ENCODE results near the gene SLAMF8.

Gene SLAMF8

DNA sequence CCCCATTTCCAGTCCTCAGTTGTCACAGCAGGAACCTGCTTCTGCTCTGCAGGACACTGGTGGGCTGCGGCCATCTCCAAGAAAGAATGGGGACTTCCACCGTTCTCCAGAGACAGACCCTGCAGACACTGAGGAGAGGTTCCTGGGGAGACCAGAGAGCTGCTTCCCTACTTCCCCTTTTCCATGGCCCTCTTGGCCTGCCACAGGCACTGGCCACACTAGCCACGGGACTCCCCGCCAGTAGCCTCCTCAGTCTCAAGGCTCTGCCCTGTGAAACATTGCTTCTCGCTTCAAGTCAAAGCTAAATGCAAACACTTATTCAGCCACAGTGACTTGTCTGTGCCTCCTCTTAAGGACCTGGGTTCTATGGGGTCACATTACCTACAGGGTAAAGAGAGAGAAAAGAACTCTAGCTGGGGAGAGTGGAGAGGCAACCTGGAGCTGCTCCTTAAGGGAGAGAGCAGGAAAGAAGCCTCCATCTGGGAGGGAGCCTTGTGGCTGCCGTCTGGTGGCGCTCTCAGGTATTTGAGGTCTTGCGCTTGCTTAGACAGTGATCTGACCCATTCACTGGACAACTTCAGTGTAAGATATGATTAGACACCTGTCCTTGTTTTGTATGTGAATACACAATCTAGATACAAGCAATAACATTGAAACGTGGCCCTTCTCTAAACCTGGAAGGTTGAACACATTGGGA, 5.4 kb upstream of the SLAMF8 start:
- DNase-seq (ENCODE audit: low read depth), result no peak

- DNase-seq (ENCODE audit: low read depth), result no peak
These were observed 3.3 kb upstream of the SLAMF8 start for GRCh38 chr1:159823406-159823805.

DNA sequence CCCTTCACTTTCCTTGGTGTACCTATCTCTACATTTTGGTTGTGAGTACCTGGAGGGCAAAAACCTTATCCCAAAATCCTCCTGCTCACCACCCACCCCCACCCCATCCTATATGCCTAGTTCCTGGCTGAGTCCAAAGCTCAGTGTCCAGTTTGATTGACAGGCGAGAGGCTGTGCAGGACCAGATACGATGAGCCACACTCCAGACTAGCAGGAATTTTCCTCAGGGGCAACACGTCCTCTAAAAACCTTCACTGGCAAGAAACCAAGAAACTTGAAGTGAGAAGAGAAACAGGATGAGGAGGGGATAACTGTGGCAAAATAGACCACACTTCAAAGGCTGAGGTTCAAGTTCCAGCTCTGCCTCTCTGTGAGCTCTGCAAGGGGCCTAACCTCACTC, 1.1 kb upstream of the SLAMF8 start:
- DNase-seq (ENCODE audit: low read depth), result no peak

GRCh38 chr1:159827102-159827490, 423 bp downstream of the SLAMF8 start:
- DNase-seq (ENCODE audit: low read depth), result no peak

DNA sequence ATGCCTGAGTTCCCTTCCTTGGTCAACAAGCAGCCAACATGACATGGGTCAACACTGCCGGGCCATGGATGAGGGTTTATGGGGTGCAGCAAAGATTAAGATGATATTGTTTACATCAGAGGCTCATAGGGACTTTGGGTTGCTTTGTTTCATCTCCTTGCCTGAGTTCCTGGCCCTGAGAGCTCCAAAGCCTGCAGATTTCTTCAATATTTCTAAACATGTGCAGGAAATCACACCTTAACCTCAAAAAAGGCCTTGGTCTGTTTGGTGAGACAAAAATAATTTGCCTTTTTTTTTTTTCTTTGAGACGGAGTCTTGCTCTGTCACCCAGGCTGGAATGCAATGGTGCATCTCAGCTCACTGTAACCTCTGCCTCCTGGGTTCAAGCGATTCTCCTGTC, 876 bp downstream of the SLAMF8 start:
- DNase-seq (ENCODE audit: low read depth), result no peak

GRCh38 chr1:159828176-159828575, 1.5 kb downstream of the SLAMF8 start:
- no peak for DNase-seq (ENCODE audit: low read depth)

GRCh38 chr1:159828581-159829272, 2.1 kb downstream of the SLAMF8 start:
- no peak for DNase-seq (ENCODE audit: low read depth)

DNA sequence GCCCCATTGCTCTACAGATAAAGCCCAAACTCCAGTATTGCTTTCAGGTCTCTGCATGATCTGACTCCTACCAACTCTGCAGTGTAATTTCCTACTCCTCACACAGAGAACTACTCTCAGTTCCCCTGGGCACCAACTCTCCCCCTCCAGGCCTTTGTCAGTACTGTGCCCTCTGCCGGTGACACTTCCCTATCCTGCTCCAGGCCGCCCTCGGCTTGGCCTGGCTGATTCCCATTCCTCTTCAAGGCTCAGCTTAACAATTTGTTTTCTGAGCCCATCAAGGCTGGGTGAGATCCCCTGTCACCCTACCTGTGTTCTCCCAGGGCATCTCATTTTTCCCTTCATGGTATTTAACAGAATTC, 2.6 kb downstream of the SLAMF8 start:
- DNase-seq (ENCODE audit: low read depth), result no peak

GRCh38 chr1:159829822-159830465, 3.3 kb downstream of the SLAMF8 start:
- DNase-seq (ENCODE audit: low read depth), result no peak

DNA sequence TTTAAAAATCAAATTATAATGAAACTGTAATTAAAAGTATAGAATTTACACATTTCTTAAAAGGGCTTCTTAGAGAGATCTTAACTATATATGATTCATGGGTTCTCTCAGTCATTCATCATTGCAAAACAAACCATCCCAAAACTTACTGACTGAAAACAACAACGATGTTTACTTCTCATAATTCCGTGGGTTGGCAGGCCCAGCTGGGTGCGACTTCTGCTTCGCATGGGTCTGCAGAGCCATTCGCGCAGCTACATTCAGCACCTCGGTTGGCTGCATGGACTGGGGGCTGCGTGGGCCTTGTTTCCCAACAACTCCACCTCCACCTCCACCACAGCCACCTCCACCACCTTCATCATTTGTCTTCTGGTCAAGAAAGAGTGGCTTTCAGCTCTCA, 4.0 kb downstream of the SLAMF8 start:
- DNase-seq (ENCODE audit: low read depth), result no peak

- DNase-seq (ENCODE audit: low read depth), result no peak
These were observed 4.9 kb downstream of the SLAMF8 start for GRCh38 chr1:159831412-159832141.

GRCh38 chr1:159832309-159832708, 5.6 kb downstream of the SLAMF8 start:
- no peak for DNase-seq (ENCODE audit: low read depth)

GRCh38 chr1:159835356-159835755, 8.7 kb downstream of the SLAMF8 start:
- no peak for DNase-seq (ENCODE audit: low read depth)

DNA sequence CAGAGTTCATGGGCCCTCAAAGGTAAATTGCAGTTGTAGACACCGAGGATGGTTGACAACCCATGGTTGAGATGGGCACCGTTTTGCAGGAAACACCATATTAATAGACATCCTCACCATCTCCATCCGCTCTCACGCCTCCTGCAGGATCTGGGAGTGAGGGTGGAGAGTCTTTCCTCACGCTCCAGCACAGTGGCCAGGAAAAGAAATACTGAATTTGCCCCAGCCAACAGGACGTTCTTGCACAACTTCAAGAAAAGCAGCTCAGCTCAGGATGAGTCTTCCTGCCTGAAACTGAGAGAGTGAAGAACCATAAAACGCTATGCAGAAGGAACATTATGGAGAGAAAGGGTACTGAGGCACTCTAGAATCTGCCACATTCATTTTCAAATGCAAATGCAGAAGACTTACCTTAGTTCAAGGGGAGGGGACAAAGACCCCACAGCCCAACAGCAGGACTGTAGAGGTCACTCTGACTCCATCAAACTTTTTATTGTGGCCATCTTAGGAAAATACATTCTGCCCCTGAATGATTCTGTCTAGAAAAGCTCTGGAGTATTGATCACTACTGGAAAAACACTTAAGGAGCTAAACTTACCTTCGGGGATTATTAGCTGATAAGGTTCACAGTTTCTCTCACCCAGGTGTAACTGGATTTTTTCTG, 9.3 kb downstream of the SLAMF8 start:
- no peak for DNase-seq (ENCODE audit: low read depth)

DNA sequence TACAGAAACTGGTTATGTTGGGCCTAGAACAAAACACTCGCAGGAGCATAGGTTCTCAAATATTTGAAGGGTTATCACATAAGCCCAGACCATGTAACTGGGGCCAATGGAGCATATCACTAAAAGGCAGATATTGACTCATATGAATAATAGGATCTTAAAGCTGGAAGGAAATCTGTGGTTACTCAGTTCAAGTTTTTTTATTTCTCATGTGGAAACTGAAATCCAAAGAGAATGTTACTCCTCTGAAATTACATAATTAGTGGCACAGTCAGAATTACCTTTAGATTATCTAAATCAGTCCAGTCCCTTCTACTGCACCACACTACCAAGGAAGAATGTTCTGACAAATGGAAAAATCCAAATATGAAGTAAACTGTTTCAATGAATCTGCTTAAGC, 12.0 kb downstream of the SLAMF8 start:
- DNase-seq (ENCODE audit: low read depth), result no peak

GRCh38 chr1:159839116-159839849, 12.6 kb downstream of the SLAMF8 start:
- DNase-seq (ENCODE audit: low read depth), result no peak

- no peak for DNase-seq (ENCODE audit: low read depth)
These were observed 15.1 kb downstream of the SLAMF8 start for GRCh38 chr1:159841749-159842148.

GRCh38 chr1:159843459-159843858, 16.8 kb downstream of the SLAMF8 start:
- DNase-seq (ENCODE audit: low read depth), result no peak

DNA sequence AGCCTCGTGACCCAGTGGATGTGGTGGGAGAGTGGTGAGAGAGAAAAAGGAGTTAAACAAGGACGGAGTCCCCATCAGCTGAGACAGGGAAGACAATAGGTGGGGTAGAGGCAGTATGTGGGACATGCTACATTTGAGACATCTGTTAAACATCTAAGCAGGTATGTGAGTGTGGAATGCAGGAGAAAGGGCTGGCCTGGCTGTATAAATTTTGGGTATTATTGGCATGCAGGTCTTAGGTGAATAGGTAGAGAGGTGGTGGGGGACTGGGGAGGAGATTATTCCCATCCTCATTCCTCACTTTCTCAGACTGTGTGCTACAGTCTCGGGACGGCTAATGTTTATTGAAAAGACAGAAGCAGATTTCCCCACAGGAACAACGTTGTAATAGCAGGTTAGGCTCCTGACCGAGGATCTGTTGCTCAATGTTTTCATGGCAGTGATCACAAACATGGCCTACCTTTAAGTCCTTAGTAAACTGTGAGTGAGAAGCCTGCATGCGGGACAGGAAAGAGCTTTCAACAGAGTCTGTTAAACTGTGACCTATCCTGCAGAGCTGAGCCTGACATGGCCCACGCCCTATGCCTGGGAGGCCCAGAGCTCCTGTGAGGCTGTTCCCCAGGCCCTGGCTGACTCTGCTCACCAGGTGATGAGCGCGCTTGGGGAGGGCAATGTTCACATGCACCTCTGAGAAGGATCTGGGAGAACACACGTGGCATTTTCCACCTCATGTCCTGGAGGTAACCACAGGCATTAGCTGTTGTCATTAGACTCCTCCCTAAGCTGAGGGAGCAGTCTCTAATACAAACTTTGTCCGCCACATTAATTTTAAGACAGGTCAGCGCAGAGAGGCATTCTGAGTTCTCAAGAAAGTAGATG, 19.3 kb downstream of the SLAMF8 start:
- no peak for DNase-seq (ENCODE audit: low read depth)

DNA sequence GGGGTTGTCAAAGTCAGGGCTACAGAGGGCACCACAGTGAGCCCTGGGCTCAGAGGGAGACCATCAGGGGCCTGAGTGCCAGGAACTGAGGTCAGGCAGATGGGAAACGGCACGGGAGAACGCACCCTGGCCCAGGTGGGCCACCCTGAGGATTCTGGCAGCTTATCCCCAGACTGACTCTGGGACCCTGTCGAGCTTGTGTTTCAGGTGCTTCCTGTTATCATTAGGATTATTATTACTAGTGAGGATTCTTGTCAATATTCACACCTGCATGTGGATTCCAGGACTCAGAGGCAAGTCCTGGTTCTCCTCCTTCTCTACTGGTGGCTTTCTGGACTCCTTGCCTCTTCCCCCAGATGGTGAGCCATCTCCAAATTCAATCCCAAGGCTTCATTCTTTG, 20.6 kb downstream of the SLAMF8 start:
- no peak for DNase-seq (ENCODE audit: low read depth)

DNA sequence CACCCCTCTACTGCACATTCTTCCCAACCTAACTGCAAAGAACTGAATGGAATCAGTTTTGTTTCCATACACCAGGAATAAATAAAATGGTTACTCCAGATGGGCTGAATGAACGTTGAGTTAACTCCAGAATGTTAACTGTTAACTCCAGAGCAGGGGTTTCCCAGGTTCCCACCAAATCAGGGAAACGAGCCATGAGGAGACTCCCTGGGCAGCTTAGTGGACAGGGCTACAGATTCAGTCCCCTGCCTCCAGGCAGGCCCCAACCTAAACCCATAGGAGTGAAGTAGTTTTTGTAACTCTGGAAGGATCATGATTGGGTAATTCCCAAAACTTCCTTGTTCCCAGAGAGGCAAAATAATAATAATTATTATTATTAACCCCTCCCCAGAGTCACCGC, 21.7 kb downstream of the SLAMF8 start:
- no peak for DNase-seq (ENCODE audit: low read depth)
